Osteoblast (primary cell): ENCODE measurements around the gene PHYKPL. TPM values are rescaled to one million over a fixed set of nuclear protein-coding genes. Genes with fewer than 3 reads are reported as not detected.

Source experiments
- DNase-seq: peaks from one replicate; pipeline ENCODE4 v3.0.0; 2011; ENCODE audit warnings: low spot score, mixed read lengths; ENCODE audit not compliant: insufficient read length; ENCODE audit errors: missing footprints
- H2AFZ ChIP-seq: 2 replicates; pipeline ENCODE4 v1.6.0; 2011; ENCODE audit warnings: mild to moderate bottlenecking, low read length
- H3K27ac ChIP-seq: 2 replicates; pipeline ENCODE4 v1.5.1; 2011; ENCODE audit warnings: mild to moderate bottlenecking, low read depth, low read length, moderate library complexity
- H3K27me3 ChIP-seq: 2 replicates; pipeline ENCODE4 v1.6.0; 2012; ENCODE audit warnings: mild to moderate bottlenecking, control low read depth, inconsistent platforms, low read length, moderate library complexity; ENCODE audit not compliant: insufficient read depth
- H3K36me3 ChIP-seq: 2 replicates; pipeline ENCODE4 v1.5.1; 2011; ENCODE audit warnings: mild to moderate bottlenecking, low read length, control low read depth, moderate library complexity; ENCODE audit not compliant: insufficient read depth
- H3K4me1 ChIP-seq: 2 replicates; pipeline ENCODE4 v1.5.1; 2011; ENCODE audit warnings: mild to moderate bottlenecking, low read length, control low read depth, moderate library complexity; ENCODE audit not compliant: insufficient read depth
- H3K4me2 ChIP-seq: 2 replicates; pipeline ENCODE4 v1.6.0; 2011; ENCODE audit warnings: mild to moderate bottlenecking, low read length; ENCODE audit not compliant: insufficient read depth
- H3K4me3 ChIP-seq: fragments of 200-600 bp; sonication (generic); 3 replicates; pipeline ENCODE4 v1.5.1; 2012; ENCODE audit warnings: mild to moderate bottlenecking, low read length, inconsistent platforms; ENCODE audit not compliant: insufficient read depth
- H3K79me2 ChIP-seq: 2 replicates; pipeline ENCODE4 v1.6.0; 2012; ENCODE audit warnings: mild to moderate bottlenecking, low read length, control low read depth, inconsistent platforms; ENCODE audit not compliant: insufficient read depth
- H3K9me3 ChIP-seq: 2 replicates; pipeline ENCODE4 v1.5.1; 2011; ENCODE audit warnings: low read depth, low read length, control low read depth
- H4K20me1 ChIP-seq: 2 replicates; pipeline ENCODE4 v1.6.0; 2012; ENCODE audit warnings: mild to moderate bottlenecking, low read length, control low read depth; ENCODE audit not compliant: insufficient read depth
- total RNA-seq: library from RNA; depleted of rRNA; stranded (reverse); fragments of >200 nt; gene quantifications from 2 replicates; pipeline ENCODE4 v1.2.3, GENCODE V29; 2012
- TF ChIP-seq, protein P1 (sequence below): IDR thresholded peaks from 2 replicates; pipeline ENCODE4 v1.5.1; 2011; ENCODE audit warnings: mild to moderate bottlenecking, low read depth, low read length, moderate library complexity; ENCODE audit errors: extremely low read depth

Gene PHYKPL
- total RNA-seq, 1 donor, result 35.1 TPM

DNA sequence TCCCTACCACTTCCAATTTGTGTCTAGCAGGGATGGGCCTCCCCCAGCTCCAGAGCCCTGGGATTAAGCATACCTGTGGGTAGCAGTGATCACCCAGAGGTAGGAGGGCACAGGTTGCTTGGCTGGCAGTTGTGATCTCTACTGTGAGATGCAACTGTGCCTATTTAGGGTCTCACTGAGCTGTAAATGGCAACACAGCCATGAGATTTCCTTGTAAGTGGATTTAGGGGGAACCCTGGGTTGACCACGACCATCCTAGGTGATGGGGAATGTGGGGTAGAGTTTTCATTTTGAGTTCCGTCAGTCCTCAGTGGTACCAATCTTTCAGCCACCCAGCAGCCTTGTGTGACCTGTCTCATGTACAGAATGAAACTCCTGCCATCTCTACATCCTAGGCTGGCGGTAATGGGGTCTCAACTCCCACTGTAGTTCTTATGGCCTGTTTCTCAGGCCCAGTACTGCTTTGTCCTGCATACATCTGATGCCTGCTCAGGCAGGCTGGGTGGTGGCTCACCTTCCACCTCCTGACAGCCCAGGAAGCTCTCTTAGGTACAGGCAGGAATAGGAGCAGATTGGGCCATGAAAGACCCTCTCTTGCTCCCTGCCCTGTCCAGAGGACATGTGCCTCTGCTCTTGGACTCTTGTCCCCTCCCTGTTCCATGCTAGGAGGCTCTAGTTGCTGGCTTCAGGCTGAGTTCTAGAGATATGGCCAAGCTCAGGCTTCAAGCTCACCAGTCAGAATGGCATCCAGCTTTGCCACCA lies 20.2 kb downstream of the PHYKPL start:
- Histone ChIP-seq H3K4me3 (no peak overlapping the region), H3K4me1 (peaks cover 7% of the 10 kb centered on the region), H3K9me3 (no peaks in the 10 kb centered on the region), H3K36me3 (peaks cover 97% of the 10 kb centered on the region), H4K20me1 (peaks cover 59% of the 10 kb centered on the region), H3K27me3 (no peaks in the 10 kb centered on the region), H3K79me2 (peaks cover 31% of the 10 kb centered on the region), H2AFZ (no peak overlapping the region), H3K27ac (no peak overlapping the region), H3K4me2 (no peak overlapping the region)
- DNase-seq, result no peak
- TF ChIP-seq, protein P1, sequence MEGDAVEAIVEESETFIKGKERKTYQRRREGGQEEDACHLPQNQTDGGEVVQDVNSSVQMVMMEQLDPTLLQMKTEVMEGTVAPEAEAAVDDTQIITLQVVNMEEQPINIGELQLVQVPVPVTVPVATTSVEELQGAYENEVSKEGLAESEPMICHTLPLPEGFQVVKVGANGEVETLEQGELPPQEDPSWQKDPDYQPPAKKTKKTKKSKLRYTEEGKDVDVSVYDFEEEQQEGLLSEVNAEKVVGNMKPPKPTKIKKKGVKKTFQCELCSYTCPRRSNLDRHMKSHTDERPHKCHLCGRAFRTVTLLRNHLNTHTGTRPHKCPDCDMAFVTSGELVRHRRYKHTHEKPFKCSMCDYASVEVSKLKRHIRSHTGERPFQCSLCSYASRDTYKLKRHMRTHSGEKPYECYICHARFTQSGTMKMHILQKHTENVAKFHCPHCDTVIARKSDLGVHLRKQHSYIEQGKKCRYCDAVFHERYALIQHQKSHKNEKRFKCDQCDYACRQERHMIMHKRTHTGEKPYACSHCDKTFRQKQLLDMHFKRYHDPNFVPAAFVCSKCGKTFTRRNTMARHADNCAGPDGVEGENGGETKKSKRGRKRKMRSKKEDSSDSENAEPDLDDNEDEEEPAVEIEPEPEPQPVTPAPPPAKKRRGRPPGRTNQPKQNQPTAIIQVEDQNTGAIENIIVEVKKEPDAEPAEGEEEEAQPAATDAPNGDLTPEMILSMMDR, result no peak

DNA sequence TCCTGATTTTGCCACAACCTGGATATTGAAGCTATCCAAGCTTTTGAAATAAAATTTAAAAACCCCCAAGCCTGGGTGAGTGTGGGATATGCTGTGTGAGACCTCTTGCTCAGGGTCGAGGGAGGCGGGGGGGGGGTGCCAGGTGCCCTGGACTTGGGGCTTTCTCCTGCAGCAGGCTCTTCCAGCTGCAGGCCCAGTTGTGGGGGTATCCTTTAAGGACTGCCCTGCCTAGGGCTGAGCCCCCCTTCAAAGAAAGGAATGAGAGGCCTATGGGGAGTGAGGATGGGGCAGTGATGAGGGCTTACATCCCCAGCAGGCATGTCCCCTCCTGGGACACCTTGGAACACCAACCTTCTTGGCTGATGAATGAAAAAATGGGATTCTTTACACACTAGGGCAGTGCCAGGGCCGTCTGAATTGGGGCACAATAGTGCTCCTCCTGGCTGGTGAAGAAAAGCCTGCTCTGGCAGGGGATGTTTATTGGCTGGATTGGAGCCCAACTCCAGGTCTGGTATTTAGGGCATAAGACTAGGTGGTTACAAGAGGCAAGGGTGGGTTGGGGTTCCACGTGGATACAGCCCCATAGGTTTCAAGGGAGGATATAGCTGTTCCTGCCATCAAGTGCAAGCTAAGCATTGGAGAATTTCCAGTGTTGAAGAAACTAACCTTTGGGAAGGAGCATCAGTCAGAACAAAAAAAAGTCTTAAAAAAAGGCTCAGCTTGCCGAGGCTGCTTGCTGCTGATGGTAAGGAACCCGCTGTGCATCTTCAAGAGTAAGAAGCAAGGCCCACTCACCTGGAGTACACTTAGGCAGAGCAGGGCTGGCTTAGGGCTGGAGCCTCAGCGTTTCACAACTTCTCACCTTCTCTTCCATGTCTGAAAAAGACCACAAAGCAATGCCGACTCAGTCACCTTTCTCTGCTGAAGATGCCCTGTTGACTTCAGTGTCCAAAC lies 21.2 kb downstream of the PHYKPL start:
- no peaks in the 10 kb centered on the region for H3K9me3 ChIP-seq
- H3K4me2 ChIP-seq, result no peak overlapping the region
- peaks cover 68% of the 10 kb centered on the region for H4K20me1 ChIP-seq
- H3K27ac ChIP-seq, result no peak overlapping the region
- peaks cover 17% of the 10 kb centered on the region for H3K4me1 ChIP-seq
- no peak for DNase-seq
- H3K36me3 ChIP-seq, result peaks cover 100% of the 10 kb centered on the region
- no peak overlapping the region for H3K4me3 ChIP-seq
- peaks cover 40% of the 10 kb centered on the region for H3K79me2 ChIP-seq
- H3K27me3 ChIP-seq, result no peaks in the 10 kb centered on the region
- no peak overlapping the region for H2AFZ ChIP-seq
- TF ChIP-seq, protein P1, result no peak

DNA sequence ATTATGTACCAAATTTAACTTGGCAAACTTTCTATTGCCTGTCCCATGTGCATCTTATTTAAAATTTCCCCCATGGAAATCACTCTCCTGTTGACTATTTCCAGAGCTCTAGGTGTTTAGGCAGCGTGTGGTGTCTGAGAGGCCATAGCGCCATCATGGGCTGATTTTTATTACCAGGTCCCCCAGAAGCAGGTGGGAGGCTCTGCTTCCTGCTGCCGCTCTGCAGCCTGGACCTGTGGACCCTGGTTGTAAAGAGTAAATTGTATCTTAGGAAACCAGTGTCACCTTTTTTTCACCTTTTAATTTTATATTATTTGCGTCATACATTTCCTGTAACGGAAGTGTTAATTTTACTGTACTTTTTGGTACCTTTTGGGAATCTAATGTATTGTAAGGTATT lies 21.9 kb downstream of the PHYKPL start:
- no peak overlapping the region for H3K27ac ChIP-seq
- TF ChIP-seq, protein P1, result no peak
- peaks cover 23% of the 10 kb centered on the region for H3K4me1 ChIP-seq
- H3K4me3 ChIP-seq, result no peak overlapping the region
- no peak for DNase-seq
- H3K4me2 ChIP-seq, result no peak overlapping the region
- peaks cover 71% of the 10 kb centered on the region for H4K20me1 ChIP-seq
- no peak overlapping the region for H2AFZ ChIP-seq
- no peaks in the 10 kb centered on the region for H3K9me3 ChIP-seq
- H3K79me2 ChIP-seq, result peaks cover 46% of the 10 kb centered on the region
- H3K27me3 ChIP-seq, result no peaks in the 10 kb centered on the region
- H3K36me3 ChIP-seq, result peaks cover 99% of the 10 kb centered on the region

DNA sequence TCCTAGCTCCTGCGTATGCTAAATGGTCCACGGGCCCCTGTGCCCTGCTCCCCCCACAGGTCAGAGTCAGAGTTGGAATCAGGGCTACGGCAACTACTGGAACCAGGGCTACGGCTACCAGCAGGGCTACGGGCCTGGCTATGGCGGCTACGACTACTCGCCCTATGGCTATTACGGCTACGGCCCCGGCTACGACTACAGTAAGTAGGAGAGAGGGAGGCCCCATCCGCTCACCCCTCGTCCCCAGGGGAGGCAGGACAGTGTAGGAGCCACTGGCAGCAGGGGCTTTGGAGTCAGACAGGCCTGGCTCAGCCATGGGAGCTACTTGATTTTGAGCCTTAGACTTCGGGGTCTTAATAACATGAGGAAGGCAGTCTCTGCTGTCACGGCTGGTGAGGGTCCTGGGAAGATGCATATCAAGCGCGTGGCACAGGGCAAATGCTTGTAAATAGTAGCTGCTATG lies 22.5 kb downstream of the PHYKPL start:
- H2AFZ ChIP-seq, result no peak overlapping the region
- H3K9me3 ChIP-seq, result no peaks in the 10 kb centered on the region
- H3K4me1 ChIP-seq, result peaks cover 23% of the 10 kb centered on the region
- no peaks in the 10 kb centered on the region for H3K27me3 ChIP-seq
- peaks cover 75% of the 10 kb centered on the region for H4K20me1 ChIP-seq
- DNase-seq, result no peak
- no peak overlapping the region for H3K4me3 ChIP-seq
- peaks cover 52% of the 10 kb centered on the region for H3K79me2 ChIP-seq
- no peak overlapping the region for H3K27ac ChIP-seq
- peaks cover 94% of the 10 kb centered on the region for H3K36me3 ChIP-seq
- TF ChIP-seq, protein P1, result no peak
- H3K4me2 ChIP-seq, result no peak overlapping the region
